Endothelial cell of umbilical vein (primary cell): Measurements from ENCODE around the gene TRAPPC5. TPM values are rescaled to one million over a fixed set of nuclear protein-coding genes. Genes with fewer than 3 reads are reported as not detected.

Experiments
- BruUV-seq: library from RNA; stranded (reverse); fragments of 400-500 nt; replicated peaks from 2 replicates; lab custom pipeline; 2021; lab: Mats Ljungman, UMichigan
- CTCF ChIA-PET: fragments of 300-600, 350-600 bp; sonication (Branson Sonifier 250); formaldehyde crosslinking; loops from one replicate; lab custom pipeline; 2021; ENCODE audit warnings: antibody characterized with exemption, inconsistent platforms; lab: Charles Lee
- POLR2A ChIA-PET: fragments of 300-600, 350-600 bp; sonication (Branson Sonifier 250); formaldehyde crosslinking; loops from one replicate; lab custom pipeline; 2021; ENCODE audit warnings: antibody characterized with exemption, inconsistent platforms; lab: Charles Lee
- DNase-seq: peaks from one replicate; pipeline ENCODE4 v3.0.0-alpha.2; 2011; ENCODE audit warnings: low read depth, low spot score
- FAIRE-seq: peaks from 2 replicates; lab custom pipeline; 2011; peaks lifted over from hg19 to GRCh38; lab: Jason Lieb, UNC
- H2AFZ ChIP-seq: 2 replicates; pipeline ENCODE4 v1.6.0; 2012; ENCODE audit warnings: low read depth, low read length, control low read depth, inconsistent platforms
- H3K27ac ChIP-seq: 2 replicates; pipeline ENCODE4 v1.5.1; 2011; ENCODE audit warnings: low read depth, mild to moderate bottlenecking, control low read depth, low read length, moderate library complexity; ENCODE audit not compliant: insufficient read depth
- H3K27me3 ChIP-seq, 2 experiments: 2 replicates each; pipeline versions ENCODE4 v1.6.0 to v1.6.1; 2011; ENCODE audit warnings: low read length in 2 of 2, mixed read lengths in 1 of 2; ENCODE audit not compliant: control insufficient read depth in 2 of 2, insufficient read depth in 2 of 2
- H3K36me3 ChIP-seq, 2 experiments: 2 replicates in 1 of 2; 3 replicates in 1 of 2; pipeline ENCODE4 v1.5.1; 2011; ENCODE audit warnings: low read length in 2 of 2, mild to moderate bottlenecking in 1 of 2, moderate library complexity in 1 of 2; ENCODE audit not compliant: control insufficient read depth in 2 of 2, insufficient read depth in 2 of 2; ENCODE audit errors: extremely low read depth in 1 of 2
- H3K4me1 ChIP-seq: 3 replicates; pipeline ENCODE4 v1.5.1; 2011; ENCODE audit warnings: mild to moderate bottlenecking, low read length; ENCODE audit not compliant: control insufficient read depth, insufficient read depth; ENCODE audit errors: extremely low read depth
- H3K4me2 ChIP-seq: 2 replicates; pipeline ENCODE4 v1.6.1; 2011; ENCODE audit warnings: low read length, control low read depth, mixed read lengths; ENCODE audit not compliant: insufficient read depth
- H3K4me3 ChIP-seq, 3 experiments: fragments of 200-600 bp in 1 of 3; sonication (generic), shearing (Covaris generic) in 1 of 3; replicated peaks in 1 of 3; 2 replicates each; pipeline ENCODE4 v1.5.1; 2011 to 2016; ENCODE audit warnings: control low read depth in 3 of 3, low read length in 3 of 3, mild to moderate bottlenecking in 2 of 3, inconsistent platforms in 1 of 3, low read depth in 1 of 3, moderate library complexity in 1 of 3; ENCODE audit not compliant: insufficient read depth in 1 of 3
- H3K79me2 ChIP-seq: 2 replicates; pipeline ENCODE4 v1.6.0; 2012; ENCODE audit warnings: low read length, inconsistent platforms; ENCODE audit not compliant: control insufficient read depth, insufficient read depth
- H3K9ac ChIP-seq: replicated peaks from 2 replicates; pipeline ENCODE3; 2011; ENCODE audit warnings: low read length, control low read depth; ENCODE audit not compliant: insufficient read depth; ENCODE audit errors: extremely low read depth
- H3K9me1 ChIP-seq: replicated peaks from 3 replicates; pipeline ENCODE4 v1.6.0; 2011; ENCODE audit warnings: mild to moderate bottlenecking, low read length; ENCODE audit not compliant: control insufficient read depth, insufficient read depth; ENCODE audit errors: extremely low read depth
- H3K9me3 ChIP-seq: replicated peaks from 2 replicates; pipeline ENCODE4 v1.5.1; 2012; ENCODE audit warnings: low read length, inconsistent platforms; ENCODE audit not compliant: control insufficient read depth, insufficient read depth
- H4K20me1 ChIP-seq: replicated peaks from 2 replicates; pipeline ENCODE3; 2011; ENCODE audit warnings: mild to moderate bottlenecking, low read length; ENCODE audit not compliant: control insufficient read depth, insufficient read depth; ENCODE audit errors: extremely low read depth
- CTCF ChIP-seq, 2 donors: IDR thresholded peaks; 1 replicate in 1 of 2; 2 replicates in 1 of 2; pipeline ENCODE4 v1.5.1; 2011; ENCODE audit warnings: low read length in 2 of 2, mild to moderate bottlenecking in 2 of 2, moderate library complexity in 2 of 2, control low read depth in 1 of 2, inconsistent platforms in 1 of 2, low read depth in 1 of 2; ENCODE audit not compliant: insufficient read depth in 1 of 2; ENCODE audit errors: extremely low read depth in 1 of 2
- EZH2 ChIP-seq: IDR thresholded peaks from 2 replicates; pipeline ENCODE4 v1.6.1; 2012; ENCODE audit warnings: borderline replicate concordance, low read depth, mild to moderate bottlenecking, moderate library complexity, low read length, inconsistent platforms; ENCODE audit not compliant: severe bottlenecking
- FOS ChIP-seq: IDR thresholded peaks from 2 replicates; pipeline ENCODE4 v1.6.1; 2011; ENCODE audit warnings: mild to moderate bottlenecking, low read length, moderate library complexity, borderline replicate concordance; ENCODE audit not compliant: insufficient read depth
- GATA2 ChIP-seq: IDR thresholded peaks from 2 replicates; pipeline ENCODE4 v1.7.0; 2011; ENCODE audit warnings: low read depth, mild to moderate bottlenecking, moderate library complexity, mixed read lengths, low read length; ENCODE audit not compliant: insufficient read length, insufficient read depth
- JUN ChIP-seq: IDR thresholded peaks from 2 replicates; pipeline ENCODE4 v1.6.1; 2011; ENCODE audit warnings: borderline replicate concordance, low read depth; ENCODE audit not compliant: insufficient read length, insufficient read depth
- MAX ChIP-seq: IDR thresholded peaks from 2 replicates; pipeline ENCODE4 v1.6.1; 2011; ENCODE audit not compliant: insufficient read depth, insufficient read length
- MYC ChIP-seq: IDR thresholded peaks from one replicate; pipeline ENCODE4 v1.6.1; 2011; ENCODE audit warnings: mild to moderate bottlenecking, low read depth, low read length
- POLR2A ChIP-seq: IDR thresholded peaks from 2 replicates; pipeline ENCODE4 v1.6.1; 2012; ENCODE audit warnings: low read depth, mild to moderate bottlenecking, control low read depth, low read length
- POLR2AphosphoS5 ChIP-seq: IDR thresholded peaks from 2 replicates; pipeline ENCODE4 v1.6.1; 2012; ENCODE audit warnings: low read depth, mild to moderate bottlenecking, control low read depth, low read length, moderate library complexity; ENCODE audit not compliant: insufficient read depth
- dilution Hi-C: fragments of 300-500 bp; cut with MboI; formaldehyde crosslinking; loops from one replicate; pipeline ENCODE4 v1.15.0; 2019; ENCODE audit warnings: low sequenced_read_pairs; ENCODE audit not compliant: extremely low pct_ligation_motif_present
- intact Hi-C: fragments of 100-400 bp; cut with micrococcal nuclease; formaldehyde crosslinking; loops from one replicate; pipeline ENCODE4 v1.10.0; 2022
- polyA plus RNA-seq, 4 experiments: library from polyadenylated mRNA; depleted of rRNA in 3 of 4; stranded (reverse) in 3 of 4; unstranded in 1 of 4; fragments of >200 nt; gene quantifications; 2 replicates each; pipeline versions ENCODE4 v1.2.1 to v1.2.3, GENCODE V29; 2011 to 2012; ENCODE audit warnings: missing spikeins in 1 of 4
- total RNA-seq: library from RNA; stranded (reverse); gene quantifications from 2 replicates; pipeline ENCODE4 v1.2.3, GENCODE V29; 2021

The TRAPPC5 gene
- total and polyA plus RNA-seq, 2 donors (not counting 3 experiments of a cell fraction or from before 2014, with no cell fraction given) = 114 to 172 TPM

- H3K4me2 ChIP-seq = no peak overlapping the region
- H3K9ac ChIP-seq = no peak overlapping the region
- H3K27ac ChIP-seq = no peak overlapping the region
- H4K20me1 ChIP-seq = no peaks in the 10 kb centered on the region
- no peaks in the 10 kb centered on the region for H3K9me1 ChIP-seq
- DNase-seq = no peak
- no peaks in the 10 kb centered on the region for H3K36me3 ChIP-seq
- no peak for FAIRE-seq
- no peaks in the 10 kb centered on the region for H3K27me3 ChIP-seq
- no peaks in the 10 kb centered on the region for H3K9me3 ChIP-seq
- ChIA-PET CTCF (no interaction called here), POLR2A (no interaction called here)
- H3K79me2 ChIP-seq = no peaks in the 10 kb centered on the region
- intact Hi-C loops (no loop called here), dilution Hi-C loops (no loop called here)
- no peak overlapping the region for H3K4me3 ChIP-seq
- no peak for TF ChIP-seq MAX
- TF ChIP-seq GATA2 = no peak
- TF ChIP-seq POLR2A = no peak
- no peak for TF ChIP-seq EZH2
- TF ChIP-seq FOS = no peak
- TF ChIP-seq JUN = no peak
- no peak for TF ChIP-seq MYC
- TF ChIP-seq POLR2AphosphoS5 = no peak
- no peak for TF ChIP-seq CTCF (IDR thresholded peaks at IDR 0.05; ENCODE audit: extremely low read depth in 1 of 2, insufficient read depth in 1 of 2, low read depth in 1 of 2, low read length in 2 of 2)
- H3K4me1 ChIP-seq = no peaks in the 10 kb centered on the region
- BruUV-seq = no TSS peak
- H2AFZ ChIP-seq = no peak overlapping the region
These were observed 10.9 kb downstream of the TRAPPC5 start for GRCh38 chr19:7691497-7691896.
